ENCODE measurements around the gene OTULIN.

GRCh38 chr5:14734396-14734795 lies 69.9 kb downstream of the OTULIN start:
- TF ChIP-seq POLR2A (IDR thresholded peaks at IDR 0.05), result no peak
- TF ChIP-seq, protein P1, sequence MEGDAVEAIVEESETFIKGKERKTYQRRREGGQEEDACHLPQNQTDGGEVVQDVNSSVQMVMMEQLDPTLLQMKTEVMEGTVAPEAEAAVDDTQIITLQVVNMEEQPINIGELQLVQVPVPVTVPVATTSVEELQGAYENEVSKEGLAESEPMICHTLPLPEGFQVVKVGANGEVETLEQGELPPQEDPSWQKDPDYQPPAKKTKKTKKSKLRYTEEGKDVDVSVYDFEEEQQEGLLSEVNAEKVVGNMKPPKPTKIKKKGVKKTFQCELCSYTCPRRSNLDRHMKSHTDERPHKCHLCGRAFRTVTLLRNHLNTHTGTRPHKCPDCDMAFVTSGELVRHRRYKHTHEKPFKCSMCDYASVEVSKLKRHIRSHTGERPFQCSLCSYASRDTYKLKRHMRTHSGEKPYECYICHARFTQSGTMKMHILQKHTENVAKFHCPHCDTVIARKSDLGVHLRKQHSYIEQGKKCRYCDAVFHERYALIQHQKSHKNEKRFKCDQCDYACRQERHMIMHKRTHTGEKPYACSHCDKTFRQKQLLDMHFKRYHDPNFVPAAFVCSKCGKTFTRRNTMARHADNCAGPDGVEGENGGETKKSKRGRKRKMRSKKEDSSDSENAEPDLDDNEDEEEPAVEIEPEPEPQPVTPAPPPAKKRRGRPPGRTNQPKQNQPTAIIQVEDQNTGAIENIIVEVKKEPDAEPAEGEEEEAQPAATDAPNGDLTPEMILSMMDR (IDR thresholded peaks at IDR 0.05), result no peak
